ENCODE results near the gene LOXHD1.

The LOXHD1 gene

DNA sequence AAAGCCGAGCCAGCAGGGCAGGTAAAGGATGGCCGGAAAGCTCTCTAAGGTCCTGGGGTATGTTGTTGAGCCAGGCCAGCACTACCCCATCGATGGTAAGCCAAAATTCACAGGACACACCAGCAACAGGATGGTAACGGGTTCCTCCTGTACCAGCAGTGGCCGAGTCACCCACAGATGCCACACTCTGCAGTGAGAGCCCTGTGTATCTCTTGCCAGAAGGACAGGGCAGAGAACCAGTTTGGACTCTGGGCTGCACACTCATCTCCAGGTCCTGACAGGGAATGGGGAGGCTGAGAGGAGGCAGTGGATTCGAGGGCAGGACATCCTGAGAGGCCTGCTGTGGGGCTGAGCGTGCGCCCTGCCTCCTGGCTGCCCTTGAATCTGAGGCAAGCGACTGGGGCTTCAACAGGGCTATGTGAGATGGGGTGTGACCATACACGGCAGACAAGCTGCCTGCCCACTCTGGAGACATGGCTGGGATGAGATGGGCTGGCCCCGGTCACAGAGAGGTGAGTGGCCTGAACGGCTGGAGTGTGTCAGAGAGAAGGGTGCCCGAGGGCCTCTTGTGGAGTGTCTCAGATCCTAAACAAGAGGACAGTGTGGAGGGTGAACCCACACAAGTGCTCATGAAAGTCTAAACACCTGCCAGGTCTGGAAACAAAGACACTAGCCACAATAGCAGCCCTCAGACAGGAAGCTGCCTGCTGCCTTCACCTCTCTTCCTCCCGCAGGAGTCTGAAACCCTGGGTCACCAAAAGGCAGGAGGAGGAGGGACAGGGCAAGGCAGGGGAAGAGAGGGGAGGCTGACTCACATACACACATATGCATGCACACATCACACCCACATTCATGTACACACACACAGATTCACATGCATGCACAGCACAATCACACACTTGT, 182.3 kb downstream of the LOXHD1 start:
- DNase-seq: no peak

DNA sequence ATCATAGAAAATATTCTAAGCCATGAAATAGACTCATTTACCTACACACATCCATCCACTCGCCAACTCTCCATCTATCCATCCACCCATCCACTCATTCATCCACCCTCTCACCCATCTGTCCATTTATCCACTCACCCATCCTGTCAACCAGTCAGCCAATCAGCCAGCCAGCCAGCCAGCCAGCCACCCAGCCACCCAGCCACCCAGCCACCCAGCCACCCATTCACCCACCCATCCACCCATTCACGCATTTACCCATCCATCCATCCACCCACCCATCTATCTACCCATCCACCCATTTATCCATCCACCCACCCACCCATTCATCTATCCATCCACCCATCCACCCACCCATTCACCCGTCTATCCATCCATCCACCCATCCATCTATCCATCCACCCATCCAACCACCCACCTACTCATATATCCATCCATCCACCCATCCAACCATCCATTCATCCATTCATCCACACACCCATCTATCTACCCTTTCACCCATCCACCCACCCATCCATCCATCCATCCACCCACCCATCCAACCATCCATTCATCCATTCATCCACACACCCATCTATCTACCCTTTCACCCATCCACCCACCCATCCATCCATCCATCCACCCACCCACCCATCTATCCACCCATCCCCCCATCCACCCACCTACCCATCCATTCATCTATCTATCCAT, 185.1 kb downstream of the LOXHD1 start:
- peak; percentile 4 for DNase-seq

DNA sequence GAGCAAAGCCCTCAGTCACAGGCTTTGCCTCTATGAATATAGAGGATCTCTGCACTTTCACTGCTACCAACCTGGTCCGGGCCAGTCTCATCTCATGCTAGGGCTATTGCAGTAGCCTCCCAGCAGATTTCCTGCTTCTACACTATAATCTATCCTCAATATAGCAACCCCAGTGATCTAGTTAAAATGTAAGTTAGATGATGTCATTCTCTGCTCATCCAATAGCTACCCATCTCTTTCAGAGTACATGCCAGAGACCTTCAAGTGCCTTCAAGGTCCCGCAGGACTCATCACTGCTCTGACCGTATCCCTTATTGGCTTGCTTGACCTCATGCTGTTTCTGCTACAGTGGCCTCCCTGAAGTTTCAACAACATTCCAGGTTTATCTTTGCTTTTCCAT, 186.3 kb downstream of the LOXHD1 start:
- DNase-seq: no peak

- DNase-seq: no peak
Observed at GRCh38 chr18:46469186-46469915, 187.7 kb downstream of the LOXHD1 start.

- no peak for DNase-seq
Observed at GRCh38 chr18:46468426-46469180, 188.4 kb downstream of the LOXHD1 start.

DNA sequence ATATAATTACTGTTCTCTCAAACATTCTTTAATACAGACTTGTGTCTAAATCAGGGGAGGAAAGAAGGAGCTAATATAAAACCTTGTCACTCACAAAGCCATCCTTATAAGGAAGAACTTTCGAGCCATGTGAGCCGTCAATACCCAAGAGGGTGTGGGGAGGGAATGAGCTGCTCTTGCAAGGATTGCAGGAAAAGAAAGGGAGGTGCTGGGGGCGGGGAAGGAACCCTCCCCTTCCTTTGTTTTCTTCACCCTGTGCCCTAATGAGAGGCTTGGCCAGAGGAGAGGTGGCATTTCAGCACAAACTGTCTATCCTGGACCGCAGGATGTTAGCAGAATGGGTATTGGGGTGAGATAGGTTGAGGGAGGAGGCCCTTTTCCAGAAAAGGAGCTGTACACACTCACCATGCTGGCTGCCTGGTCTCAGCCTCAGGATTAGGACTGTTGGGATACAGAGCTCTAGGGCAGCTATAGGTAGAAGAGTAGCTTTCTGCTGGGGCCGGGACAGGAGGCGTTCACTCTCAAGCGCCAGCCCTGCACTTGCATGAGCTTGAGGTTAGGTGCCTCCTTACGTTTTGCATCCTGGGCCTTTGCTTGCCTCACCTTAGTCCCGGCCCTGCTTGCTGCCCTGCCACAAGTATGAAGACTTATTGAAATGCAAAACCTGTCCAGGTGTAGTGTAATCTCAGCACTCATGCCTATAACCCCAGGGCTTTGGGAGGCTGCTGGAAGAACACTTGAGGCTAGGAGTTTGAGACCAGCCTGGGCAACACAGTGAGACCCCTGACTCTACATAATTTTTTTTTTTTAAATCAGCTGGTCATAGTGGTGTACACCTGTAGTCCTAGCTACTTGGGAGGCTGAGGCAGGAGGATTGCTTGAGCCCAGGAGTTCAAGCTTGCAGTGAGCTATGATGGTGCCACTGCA, 190.5 kb downstream of the LOXHD1 start:
- DNase-seq: no peak

GRCh38 chr18:46464926-46465655, 191.9 kb downstream of the LOXHD1 start:
- peak; percentile 35 for DNase-seq

- DNase-seq: no peak
Observed at GRCh38 chr18:46462523-46462922, 194.5 kb downstream of the LOXHD1 start.

- DNase-seq: no peak
Observed at GRCh38 chr18:46461993-46462392, 195.0 kb downstream of the LOXHD1 start.

DNA sequence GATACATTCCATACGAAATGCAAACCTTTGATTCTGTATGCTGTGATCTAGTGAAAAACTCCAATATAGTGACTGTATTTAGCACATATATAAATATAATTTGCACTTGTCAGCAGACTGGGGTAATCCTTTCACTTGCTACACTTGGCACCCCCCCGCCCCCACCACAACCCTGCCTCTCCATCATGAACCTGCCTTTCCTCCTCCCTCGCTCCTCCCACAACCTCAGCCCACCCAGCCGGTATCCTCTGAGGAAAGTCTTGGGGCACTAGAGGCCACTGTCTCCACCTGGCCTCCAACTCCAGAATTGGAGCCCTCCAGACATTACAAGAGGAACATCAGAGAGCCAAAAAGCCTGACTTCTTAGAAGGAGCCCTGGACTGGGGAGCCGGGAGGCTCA, 196.3 kb downstream of the LOXHD1 start:
- DNase-seq: no peak

DNA sequence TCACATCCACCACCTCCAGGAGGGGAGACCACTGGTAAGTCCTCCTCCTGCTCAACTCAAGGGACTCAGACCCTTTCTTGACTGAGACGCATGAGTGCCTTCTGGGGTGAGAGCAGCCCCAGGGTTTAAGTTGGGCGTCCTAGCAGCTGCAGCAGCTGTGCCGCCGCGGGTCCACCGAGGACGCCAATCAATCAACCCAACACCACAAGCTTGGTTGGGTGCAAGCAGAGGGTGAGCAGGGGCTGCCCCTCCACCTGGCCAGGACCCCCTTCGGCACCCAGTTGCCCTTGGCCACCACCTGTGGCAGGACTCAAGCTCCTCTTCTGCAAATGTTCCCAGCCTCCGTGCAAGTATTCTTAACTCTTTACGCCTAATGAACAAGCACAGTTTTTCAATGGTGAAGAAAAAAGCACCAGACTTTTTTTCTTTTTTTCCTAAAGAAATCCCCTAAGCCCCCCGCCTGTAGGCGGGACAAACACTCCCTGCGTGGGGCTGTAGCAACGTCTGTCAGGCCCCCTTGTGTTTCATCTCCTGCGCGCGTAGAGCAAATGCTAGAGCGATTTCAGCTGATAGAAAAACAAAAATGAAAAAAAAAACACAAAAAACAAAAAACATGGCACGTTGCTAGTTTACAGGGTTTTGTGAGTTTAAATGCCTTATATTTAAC, 197.1 kb downstream of the LOXHD1 start:
- DNase-seq: no peak

DNA sequence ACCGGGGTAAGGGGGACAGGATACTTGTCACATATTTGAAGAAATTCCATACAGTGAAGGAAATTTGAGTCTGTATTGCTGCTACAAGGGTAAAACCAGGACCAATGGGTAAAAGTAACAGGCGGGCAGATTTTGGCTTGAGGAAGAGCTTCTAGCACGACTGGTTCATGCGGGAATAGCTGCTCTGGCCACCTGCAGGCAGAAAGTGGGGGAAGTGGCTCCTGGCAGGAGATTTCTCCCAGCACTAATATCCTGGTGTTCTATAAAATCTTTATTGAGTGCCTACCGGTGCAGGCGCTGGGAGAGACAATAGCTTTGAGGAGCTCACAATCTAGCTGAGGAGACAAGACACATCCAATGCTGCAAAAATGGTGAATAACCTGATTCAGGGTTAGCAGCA, 198.5 kb downstream of the LOXHD1 start:
- no peak for DNase-seq

- DNase-seq: no peak
Observed at GRCh38 chr18:46456691-46457090, 200.3 kb downstream of the LOXHD1 start.

- DNase-seq: no peak
Observed at GRCh38 chr18:46452820-46453219, 204.2 kb downstream of the LOXHD1 start.

DNA sequence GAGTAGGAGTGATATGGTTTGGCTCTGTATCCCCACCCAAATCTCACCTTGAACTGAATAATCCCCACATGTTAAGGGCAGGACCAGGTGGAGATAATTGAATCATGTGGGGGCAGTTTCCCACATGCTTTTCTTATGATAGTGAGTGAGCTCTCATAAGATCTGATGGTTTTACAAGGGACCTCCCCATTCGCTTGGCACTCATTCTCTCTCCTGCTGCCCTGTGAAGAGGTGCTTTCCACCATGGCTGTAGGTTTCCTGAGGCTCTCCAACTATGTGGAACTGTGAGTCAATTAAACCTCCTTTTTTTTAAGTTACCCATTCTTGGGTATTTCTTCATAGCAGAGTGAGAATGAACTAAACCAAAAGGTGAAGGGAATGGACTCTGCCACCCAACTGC, 207.5 kb downstream of the LOXHD1 start:
- DNase-seq: no peak

DNA sequence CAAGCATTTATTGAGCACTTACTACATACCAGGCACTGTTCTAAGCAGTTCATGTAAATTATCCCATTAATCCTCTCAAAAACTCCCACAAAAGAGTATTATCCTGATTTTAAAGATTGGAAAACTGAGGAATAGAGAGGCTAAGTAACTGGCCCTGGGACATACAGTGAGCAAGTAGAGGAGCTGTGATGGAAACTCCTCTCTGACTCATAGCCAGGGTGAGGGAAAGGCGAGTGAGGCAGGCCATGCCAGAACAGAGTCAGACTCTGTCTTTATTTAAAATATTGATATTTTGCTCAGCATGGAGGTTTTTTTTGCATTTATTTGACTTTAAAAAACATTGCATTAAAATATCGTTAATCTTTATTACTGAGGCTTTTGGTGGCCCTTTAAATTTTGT, 208.0 kb downstream of the LOXHD1 start:
- no peak for DNase-seq

DNA sequence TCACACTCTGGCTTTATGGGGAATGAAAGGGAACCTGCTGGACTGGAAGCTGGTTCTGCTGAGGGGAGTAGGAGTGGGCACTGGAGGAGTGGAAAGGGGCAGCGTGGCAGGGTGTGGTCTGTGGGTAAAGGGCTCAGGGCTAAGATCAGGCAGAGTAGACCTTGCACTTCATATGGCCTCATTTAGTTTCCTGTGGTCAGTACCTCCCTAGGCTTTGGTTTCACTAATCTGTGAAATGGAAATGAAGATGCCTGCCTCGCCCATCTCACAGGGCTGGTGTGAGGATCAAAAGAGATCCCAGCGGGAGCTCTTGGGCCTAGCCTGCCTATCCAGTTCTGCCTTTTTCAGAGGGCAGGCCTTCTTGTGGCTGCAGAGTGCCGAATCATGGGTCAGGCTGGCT, 208.7 kb downstream of the LOXHD1 start:
- DNase-seq: no peak

GRCh38 chr18:46447792-46448191, 209.2 kb downstream of the LOXHD1 start:
- no peak for DNase-seq

- no peak for DNase-seq
Observed at GRCh38 chr18:46447323-46447722, 209.7 kb downstream of the LOXHD1 start.

GRCh38 chr18:46445522-46446313, 211.3 kb downstream of the LOXHD1 start:
- DNase-seq: no peak

Measured in hematopoietic multipotent progenitor cell treated with erythropoietin and hydrocortisone succinate and interleukin-3 and kit ligand, for 4 days (in vitro differentiated cells).